Renal cortex interstitium (tissue), 11 donors: ENCODE data around the gene ZNF211. TPM values are rescaled to one million over a fixed set of nuclear protein-coding genes. Genes with fewer than 3 reads are reported as not detected.

Experiments
- DNase-seq, 11 donors: peaks; one replicate each; pipeline ENCODE4 v3.0.0-alpha.2; 2013; ENCODE audit warnings: low read depth in 9 of 11, low spot score in 4 of 11; ENCODE audit errors: extremely low read depth in 1 of 11
- polyA plus RNA-seq, 3 donors: library from polyadenylated mRNA; unstranded; fragments of 120-200 nt; gene quantifications; one replicate each; pipeline ENCODE4 v1.2.1, GENCODE V29; 2013; ENCODE audit not compliant: insufficient read length in 3 of 3

The ZNF211 gene
- polyA plus RNA-seq, 3 donors: 31.6 to 42.6 (median 35.0) TPM

DNA sequence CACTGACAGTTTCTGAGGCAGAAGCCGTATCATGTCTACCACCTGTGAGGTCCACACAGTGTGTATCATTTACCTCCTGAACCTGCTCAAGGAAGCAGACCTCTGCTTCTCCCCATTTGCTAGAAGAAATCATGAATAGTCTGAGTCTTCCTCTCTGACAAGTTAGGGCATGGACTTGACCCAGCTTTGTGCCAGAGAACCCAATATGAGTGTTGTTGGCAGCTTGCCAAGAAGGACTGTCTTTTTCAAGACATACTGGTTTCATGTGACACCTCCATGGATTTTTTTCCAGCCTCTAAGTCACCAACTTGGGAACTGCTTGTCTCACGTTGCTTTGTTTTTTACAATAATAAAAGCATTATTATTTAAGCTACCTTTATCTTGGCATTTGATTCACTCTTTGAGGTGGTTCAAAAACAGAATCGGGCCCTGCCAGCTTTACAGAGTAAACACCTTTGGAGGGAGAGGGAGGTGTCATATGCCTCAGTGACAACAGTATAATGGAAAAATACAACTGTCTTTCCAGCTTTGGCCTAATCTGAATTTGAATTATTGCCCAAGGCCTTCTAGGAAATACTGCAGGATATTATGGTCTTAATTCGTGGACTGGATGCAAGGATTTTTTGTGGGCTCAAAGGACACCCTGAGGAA lies 9.6 kb downstream of the ZNF211 start:
- DNase-seq: no peak

DNA sequence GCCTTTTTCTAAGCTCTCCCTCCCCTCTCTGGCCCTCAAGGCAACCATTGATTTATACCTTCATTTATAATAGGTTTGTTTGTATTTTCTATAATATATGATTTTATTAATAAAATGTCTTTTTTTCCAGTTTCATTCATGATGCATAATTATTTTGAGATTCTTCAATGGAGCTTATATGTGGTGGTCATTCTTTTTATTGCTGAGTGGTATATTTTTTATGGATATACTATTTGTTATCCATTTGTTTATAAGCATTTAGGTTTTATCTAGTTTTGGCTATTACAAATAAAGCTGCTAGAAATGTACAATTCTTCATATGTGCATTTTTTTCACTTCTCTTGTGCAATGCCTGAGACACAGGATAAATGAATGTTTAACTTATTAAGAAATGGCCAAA lies 10.8 kb downstream of the ZNF211 start:
- no peak for DNase-seq

DNA sequence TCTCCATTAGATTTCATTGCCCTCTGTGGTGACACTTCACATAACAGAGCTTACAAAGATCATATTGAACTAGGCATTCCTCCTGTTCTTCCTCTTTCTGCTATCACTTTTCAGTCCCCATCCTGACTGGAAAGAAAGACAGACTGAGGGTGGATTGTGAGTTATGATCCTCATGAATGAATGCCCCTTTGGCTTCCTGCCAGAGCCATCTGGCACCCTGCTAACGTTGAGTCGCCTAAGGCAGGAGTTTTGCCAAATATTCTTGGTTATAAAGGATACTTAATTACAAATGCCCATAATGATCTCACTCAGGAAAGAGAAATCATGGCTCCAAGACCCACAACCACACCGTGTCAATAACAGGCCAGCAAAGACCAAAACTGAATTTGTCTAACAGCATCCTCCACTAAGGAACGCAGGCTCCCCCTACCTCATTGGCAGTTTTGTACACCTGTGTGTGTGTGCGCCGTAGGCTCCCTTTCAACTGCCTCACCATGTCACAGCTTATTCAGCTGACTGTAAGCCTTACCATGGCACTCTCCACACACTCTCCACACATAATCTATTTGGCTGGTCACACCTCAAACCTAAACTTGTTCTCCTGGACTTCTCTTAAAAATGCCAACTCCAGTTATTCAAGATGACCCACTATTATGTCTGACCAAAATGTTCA lies 15.5 kb downstream of the ZNF211 start:
- DNase-seq: no peak

DNA sequence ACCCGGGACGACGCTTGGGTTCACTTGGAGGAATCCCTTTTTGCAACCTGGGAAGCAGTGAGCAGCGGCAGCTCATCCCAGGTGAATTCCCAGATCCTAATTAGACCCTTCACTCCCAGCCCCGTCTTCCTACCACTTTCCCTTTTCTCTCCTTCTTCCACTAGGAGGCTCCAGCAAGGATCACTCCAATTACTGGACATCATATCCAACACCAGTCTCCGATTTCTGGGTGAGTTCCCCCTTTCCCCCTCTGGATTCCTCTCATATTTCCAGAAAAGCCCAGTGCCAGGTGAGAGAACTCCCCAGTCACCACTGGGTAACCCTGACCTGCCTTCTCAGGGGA lies 18.7 kb downstream of the ZNF211 start:
- no peak for DNase-seq

DNA sequence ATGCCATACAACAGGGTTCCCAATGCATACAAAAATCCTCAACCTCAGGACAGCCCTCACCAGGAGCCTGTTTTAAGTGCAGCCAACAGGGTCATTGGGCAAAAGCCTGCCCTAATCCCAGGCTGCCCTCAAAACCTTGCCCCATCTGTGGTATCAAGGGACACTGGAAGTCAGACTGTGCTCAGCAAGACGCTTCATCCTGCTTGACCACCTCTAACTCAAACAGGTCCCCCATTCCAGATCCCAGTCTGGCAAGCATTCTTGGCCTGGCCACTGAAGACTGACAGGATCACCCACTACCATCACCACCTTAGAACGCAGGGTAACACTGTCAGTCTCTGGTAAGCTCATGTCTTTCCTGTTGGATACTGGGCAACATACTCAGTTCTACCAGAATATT lies 20.7 kb downstream of the ZNF211 start:
- no peak for DNase-seq

DNA sequence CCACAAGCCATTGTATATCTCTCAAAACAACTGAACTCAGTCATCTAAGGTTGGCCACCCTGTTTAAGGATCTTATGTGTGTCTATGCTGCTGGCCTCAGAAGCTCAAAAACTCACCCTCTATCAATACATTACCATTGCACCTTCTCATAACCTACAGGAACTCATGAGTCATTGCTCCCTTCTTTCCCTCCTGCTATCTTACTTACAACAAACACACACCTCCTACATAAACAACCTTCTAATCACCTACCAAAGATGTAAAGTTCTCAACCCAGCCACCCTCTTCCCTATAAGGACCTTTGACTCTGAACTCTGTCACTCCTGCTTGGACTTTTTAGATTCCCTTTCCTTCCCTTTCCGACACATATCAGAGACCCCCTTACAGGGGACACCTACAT lies 22.5 kb downstream of the ZNF211 start:
- no peak for DNase-seq

DNA sequence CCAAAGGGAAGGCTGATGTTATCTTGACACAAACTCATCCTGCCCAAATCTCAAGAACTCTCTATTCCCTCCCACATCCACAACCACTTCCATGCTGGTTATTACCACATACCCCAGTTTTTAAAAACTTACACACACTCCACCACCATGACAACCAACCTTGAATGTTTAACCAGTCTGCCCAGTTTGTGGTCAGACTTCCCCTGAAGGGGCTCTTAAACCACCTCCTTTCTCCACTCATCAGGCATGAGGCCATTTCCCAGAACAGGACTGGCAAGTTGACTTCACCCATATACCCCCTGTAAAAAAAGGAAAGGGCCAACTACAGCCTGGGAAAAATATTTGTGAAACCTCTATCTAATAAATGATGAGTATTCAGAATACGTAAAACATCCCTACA lies 23.4 kb downstream of the ZNF211 start:
- no peak for DNase-seq

DNA sequence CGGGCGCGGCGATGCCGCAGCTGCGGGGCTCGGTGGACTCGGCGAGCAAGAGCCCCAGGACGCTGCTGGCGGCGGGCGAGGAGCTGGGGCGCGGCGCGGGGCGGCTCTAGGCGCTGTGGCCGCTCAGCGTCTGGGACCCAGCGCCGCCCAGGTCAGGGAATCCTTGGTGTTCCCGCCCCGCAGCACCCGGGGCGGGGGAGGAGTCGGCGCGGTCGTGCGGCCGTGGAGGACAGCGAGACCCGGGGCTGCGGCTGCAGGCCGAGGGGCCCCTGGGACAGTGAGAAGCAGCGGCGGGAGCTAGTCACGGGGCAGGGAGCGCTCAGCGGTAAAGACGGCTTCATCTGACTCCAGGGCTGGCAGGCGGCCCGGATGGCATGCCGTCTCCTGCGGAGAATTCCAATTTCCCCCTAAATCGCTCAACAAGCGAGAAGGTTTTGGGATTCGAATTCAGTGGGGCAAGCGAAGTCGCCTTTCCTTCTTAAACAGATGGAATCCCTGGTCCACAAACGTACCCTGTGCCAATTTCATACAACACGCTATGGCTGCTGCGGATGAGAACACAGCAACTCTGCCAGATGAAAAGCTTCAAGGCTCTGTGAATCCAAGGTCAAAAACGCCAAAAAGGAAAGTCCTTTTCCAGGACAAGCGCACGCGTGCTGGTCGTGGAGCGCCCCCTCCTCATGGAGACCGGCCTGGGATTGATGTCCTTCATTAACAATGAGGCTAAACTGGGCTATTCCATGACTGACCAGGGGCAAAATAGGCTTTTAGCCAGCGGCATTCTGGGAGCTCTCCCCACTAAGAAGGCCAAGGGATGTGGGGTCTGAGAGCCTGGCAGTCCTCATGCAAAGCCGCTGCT lies 31.5 kb downstream of the ZNF211 start:
- DNase-seq: peak in 10 of 11 donors; percentile 32 to 72 (median 52)

DNA sequence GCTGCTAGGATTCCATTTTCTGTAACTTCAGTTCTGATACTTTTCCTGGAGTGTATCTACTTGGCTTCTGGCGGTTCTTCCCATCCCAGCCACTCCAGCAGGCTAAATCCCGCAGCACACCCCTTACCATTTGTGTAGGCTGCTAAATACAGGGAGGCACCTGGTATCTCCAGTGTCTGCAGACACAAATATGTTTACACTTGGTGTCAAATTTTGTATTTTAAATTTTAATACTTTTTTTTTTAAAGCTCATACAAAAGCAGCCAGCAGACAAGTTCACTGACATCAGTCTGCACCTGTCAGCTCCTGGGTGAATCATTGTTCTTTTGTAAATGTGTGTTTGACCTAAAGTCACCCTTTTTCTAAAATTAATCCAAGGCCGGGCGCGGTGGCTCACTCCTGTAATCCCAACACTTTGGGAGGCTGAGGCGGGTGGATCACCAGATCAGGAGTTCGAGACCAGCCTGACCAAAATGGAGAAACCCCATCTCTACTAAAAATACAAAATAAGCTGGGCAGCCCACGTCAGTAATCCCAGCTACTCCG lies 32.4 kb downstream of the ZNF211 start:
- DNase-seq: no peak

DNA sequence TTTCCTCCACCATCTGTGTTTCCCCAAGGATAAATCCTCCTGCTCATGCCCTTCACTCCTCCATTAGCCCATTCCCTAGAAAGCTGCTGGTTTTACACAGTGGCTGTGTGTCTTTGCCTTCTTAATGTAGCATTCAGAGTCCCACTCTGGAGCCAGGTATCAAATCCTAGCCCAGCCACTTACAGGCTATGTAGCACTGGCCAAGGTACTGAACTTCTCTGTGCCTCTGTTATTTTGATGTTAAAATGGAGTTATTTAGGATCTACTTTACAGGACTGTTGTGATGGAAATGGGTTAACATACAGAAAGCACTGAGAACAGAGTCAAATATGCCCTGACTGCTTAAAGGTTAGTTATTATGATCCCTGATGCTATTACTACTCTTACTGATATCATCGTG lies 34.3 kb downstream of the ZNF211 start:
- DNase-seq: no peak

DNA sequence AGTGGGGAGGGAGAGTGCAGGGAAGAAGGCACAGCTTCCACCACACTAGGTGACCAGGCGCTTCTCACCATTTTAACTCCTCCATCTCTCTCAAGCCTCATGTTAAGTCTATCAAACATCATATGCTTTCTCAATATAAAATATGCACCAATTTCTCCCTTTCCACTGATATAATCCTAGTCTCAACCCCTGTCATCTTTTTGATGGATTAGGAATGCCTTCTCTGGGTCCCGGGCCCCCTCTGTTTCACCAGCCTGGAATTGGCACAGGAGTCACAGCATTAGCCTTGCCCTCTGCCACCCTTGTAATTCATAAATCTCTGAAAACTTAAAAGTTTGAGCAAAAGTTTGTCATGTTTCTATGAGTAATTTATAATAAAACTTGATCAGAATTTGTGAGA lies 35.7 kb downstream of the ZNF211 start, which contains the start of gene ZSCAN4:
TSS of gene ZSCAN4 (plus strand) at position 301 of the 400 bp plus-strand sequence. CDS start 7,211 bp downstream, outside the sequence.
- no peak for DNase-seq

DNA sequence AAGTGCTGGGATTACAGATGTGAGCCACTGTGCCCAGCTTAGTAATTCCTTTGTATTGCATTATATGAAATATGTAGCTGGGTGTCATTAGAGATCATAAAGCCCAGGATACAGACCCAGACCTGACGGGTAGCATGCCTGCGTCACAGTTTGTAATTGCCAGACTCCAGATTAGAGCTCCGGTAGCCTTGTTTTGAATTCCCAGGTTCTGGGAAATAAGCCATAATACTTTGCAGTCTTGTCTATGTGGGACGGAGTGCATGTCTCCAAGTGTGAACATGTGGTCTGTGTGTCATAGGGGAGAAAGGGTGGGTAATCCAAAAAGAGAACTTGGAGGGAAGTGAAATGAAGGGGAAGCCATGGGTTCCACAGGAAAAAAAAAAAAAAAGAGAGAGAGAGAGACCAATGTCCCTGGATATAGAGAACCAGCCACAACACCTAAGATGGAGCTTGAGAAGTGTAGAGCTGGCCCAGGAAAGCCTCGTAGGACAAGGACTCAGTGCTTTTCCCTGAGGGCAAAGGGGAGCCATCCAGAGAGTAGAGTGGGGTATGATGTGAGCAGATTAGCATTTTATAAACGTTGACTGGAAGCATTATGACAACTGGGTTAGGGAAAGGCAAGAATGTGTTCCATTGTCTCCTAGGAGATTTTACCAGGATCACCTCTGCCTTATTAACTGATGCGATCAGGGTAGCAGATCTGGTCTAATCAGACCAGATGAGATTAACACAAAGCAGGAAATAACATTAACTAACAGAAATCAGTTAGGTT lies 38.3 kb downstream of the ZNF211 start:
- DNase-seq: no peak

DNA sequence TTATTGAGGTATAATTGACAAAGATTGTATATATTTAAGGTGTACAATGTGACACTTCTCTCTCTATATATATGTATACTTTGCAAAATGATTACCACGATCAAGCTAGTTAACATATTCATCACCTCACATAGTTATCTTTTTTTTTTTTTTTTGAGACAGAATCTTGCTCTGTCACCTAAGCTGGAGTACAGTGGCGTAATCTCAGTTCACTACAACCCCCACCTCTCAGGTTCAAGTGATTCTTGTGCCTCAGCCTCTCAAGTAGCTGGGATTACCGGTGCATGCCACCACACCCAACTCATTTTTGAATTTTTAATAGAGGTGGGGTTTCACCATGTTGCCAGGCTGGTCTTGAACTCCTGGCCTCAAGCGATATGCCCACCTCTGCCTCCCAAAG lies 39.5 kb downstream of the ZNF211 start:
- DNase-seq: no peak

DNA sequence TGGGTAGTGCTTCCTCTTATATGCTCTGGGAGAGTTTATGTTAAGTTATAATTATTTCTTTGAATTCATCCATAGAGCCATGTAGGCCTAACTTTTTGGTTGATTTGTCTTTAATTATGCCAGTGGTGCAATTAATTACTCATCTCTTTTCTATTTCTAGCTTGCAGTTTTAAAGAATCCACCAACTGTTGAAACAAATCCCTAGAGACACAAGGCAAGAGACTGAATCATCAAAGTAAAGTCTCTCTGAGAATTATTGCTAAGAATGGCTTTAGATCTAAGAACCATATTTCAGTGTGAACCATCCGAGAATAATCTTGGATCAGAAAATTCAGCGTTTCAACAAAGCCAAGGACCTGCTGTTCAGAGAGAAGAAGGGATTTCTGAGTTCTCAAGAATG lies 42.9 kb downstream of the ZNF211 start:
- DNase-seq: no peak

DNA sequence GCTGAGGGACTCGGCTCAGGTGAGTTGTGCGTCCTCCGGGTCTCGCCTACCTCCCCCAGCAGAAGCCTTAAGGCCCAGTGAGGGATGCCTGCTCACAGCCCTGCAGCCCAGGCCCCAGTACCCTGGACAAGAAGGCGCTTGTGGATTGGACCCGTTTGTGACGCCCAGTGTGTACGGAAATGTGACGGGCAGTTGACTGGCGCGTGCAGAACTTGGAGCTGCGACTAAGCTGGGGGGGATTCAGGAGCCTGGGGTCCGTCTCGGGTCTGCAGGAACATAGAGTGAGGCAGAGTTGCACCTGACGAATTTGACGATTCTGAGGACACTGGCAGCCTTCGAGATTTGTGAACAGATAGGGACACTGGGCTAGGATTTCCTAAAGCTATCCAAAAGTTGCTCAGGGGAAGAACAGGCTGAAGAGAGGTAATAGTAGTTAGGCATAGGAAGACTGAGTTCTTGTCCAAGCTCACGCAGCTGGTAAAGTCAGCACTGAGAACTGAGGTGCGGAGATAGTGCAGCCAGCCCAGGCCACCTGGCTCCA lies 49.3 kb downstream of the ZNF211 start:
- DNase-seq: peak in 1 of 11 donors; percentile 24

DNA sequence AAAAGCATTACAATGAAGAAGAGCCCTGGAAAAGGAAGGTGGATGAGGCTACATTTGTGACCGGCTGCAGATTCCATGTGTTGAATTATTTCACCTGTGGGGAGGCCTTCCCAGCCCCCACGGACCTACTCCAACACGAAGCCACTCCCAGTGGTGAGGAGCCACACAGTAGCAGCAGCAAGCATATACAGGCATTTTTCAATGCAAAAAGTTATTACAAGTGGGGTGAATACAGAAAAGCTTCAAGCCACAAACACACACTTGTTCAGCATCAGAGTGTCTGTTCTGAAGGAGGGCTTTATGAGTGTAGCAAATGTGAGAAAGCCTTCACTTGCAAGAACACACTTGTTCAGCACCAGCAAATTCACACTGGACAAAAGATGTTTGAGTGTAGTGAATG lies 53.8 kb downstream of the ZNF211 start:
- no peak for DNase-seq

DNA sequence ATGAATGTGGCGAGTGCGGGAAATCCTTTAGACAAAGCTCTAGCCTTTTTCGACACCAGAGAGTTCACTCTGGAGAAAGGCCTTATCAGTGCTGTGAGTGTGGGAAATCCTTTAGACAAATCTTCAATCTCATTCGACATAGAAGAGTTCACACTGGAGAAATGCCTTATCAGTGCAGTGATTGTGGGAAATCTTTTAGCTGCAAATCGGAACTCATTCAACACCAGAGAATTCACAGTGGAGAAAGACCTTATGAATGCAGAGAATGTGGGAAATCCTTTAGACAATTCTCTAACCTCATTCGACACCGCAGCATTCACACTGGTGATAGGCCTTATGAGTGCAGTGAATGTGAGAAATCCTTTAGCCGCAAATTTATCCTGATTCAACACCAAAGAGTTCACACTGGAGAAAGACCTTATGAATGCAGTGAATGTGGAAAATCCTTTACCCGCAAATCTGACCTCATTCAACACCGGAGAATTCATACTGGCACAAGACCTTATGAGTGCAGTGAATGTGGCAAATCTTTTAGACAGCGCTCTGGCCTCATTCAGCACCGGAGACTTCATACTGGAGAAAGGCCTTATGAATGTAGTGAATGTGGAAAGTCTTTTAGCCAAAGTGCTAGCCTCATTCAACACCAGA lies 54.5 kb downstream of the ZNF211 start:
- no peak for DNase-seq

DNA sequence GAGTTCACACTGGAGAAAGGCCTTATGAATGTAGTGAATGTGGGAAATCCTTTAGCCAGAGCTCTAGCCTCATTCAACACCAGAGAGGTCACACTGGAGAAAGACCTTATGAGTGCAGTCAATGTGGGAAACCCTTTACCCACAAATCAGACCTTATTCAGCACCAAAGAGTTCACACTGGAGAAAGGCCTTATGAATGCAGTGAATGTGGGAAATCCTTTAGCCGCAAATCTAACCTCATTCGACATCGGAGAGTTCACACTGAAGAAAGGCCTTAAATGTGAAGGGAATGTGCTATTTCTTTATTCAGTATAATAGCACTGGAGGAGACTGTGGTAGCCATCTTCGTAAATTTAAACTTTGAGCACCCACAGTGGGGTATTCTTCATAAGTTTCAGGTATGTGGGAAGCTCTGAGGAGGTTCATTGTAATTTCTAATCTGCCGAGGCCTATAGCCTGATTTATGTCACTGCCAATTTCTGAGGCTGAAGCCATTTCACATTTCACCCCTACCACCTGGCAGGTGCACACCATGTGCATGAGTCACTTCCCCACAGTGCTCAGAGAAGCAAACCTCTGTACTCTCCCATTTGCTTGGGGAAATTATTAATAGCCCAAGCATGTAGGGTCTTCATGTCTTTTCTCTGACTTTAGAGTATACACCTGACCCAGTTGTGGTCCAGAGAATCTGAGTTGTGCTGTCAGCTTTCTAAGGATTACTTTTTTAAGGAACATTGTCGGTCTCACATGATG lies 55.2 kb downstream of the ZNF211 start:
- DNase-seq: no peak
